Endometrial microvascular endothelial cells (primary cell): Measurements from ENCODE around the gene PLG. TPM values are rescaled to one million over a fixed set of nuclear protein-coding genes. Genes with fewer than 3 reads are reported as not detected.
"Not testable (repeated sequence)": the region's sequence is repeated elsewhere in the genome, so short reads cannot be mapped to it uniquely, and the experiment has no call there.

ENCODE experiments used
- in situ Hi-C: cut with HindIII; loops from 2 replicates; pipeline ENCODE4 v1.10.0; 2017; ENCODE audit warnings: low sequenced_read_pairs, low pct_unique_long_range_greater_than_20kb; ENCODE audit errors: inconsistent ontology term
- total RNA-seq: library from RNA; depleted of rRNA; stranded (reverse); fragments of >200 nt; gene quantifications from one replicate; pipeline ENCODE4 v1.2.3, GENCODE V29; 2015; ENCODE audit errors: inconsistent ontology term

PLG gene
- total RNA-seq, result not detected

DNA sequence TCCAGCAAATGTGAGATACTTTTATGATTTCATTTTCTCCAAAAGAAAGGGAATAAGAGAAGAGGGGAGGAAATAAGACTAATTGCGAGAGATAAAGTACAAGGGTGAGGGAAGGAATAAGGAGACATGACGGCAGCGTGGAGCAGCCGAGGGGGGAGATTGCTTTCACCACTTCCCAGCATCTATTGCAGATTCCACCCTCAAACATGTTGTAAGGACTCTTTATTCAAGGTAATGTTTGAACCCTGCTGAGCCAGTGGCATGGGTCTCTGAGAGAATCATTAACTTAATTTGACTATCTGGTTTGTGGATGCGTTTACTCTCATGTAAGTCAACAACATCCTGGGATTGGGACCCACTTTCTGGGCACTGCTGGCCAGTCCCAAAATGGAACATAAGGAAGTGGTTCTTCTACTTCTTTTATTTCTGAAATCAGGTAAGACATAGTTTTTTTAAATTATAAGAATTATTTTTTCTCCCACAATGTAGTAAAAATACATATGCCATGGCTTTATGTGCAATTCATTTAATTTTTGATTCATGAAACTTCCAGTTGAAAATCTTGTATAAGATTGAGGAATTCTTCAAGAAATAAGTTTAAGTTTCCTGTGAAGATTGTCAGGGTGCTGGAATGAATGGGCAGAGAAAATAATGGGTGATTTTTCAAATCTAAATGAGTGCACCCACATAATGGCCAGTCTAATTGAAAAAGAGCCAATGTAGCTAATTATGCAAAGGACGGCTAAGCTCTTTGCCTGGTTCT is at the start of gene PLG:
Gene PLG, plus strand, starts transcription at position 327 of the 763 bp plus-strand sequence. Its CDS starts 61 bp downstream, at position 388.
- in situ Hi-C loops, result not testable (repeated sequence)

DNA sequence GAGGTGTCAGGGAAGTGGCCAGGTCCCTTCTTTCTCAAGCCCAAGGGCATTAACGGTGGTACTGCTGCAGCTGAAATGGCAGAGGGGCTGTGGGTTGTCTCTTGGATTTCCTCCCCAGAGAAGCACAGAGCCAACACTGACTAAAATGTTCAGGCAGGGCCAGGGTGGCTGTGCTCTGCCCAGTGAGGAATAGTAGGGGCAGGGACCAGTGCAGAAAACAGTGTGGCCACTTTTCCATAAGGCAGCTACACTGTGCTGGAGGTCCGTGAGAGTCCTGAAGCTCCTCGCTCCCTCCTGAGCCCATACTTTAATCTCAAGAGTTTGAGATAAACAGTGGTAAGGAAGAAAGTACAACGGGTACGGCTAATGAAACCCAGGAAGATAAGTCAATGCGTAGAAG is 42.5 kb upstream of the PLG start:
- in situ Hi-C loops, result no loop called here

DNA sequence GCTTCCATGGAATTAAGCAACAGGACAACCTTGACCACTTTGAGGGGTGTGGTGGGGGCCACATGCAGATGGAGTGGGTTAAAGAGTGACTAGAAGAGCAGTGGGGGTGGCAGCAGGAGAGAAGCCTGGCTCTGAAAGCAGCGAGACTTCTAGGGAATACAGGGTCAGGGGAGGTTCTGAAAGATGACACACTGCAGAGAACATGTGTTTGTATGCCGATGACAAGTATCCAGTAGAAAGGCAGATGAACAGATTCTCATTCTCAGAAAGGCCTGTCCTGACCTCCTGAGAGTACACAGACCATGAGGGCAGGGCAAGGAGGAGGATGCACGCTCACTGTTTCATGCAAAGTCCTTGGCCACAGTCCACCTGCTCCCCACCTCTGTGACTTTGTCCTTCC is 40.8 kb upstream of the PLG start:
- in situ Hi-C loops, result no loop called here

DNA sequence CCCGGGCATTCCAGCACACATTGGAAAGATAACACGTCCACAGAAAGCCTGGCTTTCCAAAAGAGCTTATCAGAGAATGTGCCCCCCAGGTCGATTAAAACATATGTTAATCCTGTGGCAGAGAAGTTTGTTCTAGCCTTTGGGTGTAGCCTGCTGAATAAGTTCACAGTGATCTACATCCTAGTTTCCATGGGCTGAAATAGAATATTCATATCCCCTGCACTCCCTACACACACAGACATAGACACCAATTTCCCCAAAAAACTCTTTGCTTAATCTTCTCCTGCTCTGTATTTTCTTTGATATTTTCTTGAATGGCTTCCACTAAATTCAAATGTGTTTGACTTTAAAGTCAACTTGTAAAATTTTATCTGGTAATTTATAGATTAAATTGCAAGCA is 39.6 kb upstream of the PLG start:
- in situ Hi-C loops, result no loop called here

DNA sequence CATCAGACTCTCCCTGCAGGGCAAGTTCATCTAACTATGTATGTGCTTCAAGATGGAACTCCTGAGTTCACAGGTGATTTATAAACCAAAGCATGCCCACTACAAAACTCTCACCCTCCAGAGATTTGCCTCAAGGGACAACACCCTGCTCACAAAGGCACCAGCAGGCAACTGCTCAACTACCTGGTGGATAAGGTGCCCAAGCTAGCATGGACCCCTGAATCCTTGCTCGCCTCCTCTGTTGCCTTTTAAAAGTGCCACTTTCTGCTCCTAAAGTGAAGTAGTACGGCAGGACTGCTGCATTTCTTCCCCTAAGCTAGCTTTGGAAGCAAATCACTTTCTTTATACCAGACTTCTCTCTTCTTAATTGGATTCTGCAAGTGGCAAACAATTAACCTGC is 39.2 kb upstream of the PLG start:
- in situ Hi-C loops, result no loop called here

DNA sequence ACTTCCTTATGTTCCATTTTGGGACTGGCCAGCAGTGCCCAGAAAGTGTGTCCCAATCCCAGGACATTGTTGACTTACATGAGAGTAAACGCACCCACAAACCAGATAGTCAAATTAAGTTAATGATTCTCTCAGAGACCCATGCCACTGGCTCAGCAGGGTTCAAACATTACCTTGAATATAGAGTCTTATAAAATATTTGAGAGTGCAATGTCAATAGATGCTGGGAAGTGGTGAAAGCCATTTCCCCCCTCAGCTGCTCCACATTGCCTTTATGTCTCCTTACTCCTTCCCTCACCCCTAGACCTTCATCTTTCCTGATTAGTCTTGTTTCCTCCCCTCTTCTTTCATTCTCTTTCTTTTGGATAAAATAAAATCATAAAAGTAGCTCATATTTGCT is 37.8 kb upstream of the PLG start, which contains the start of gene LPA:
Gene LPA, minus strand, starts transcription at position 78 of the 400 bp plus-strand sequence. Its CDS starts 61 bp downstream, at position 17.
- in situ Hi-C loops, result not testable (repeated sequence)

DNA sequence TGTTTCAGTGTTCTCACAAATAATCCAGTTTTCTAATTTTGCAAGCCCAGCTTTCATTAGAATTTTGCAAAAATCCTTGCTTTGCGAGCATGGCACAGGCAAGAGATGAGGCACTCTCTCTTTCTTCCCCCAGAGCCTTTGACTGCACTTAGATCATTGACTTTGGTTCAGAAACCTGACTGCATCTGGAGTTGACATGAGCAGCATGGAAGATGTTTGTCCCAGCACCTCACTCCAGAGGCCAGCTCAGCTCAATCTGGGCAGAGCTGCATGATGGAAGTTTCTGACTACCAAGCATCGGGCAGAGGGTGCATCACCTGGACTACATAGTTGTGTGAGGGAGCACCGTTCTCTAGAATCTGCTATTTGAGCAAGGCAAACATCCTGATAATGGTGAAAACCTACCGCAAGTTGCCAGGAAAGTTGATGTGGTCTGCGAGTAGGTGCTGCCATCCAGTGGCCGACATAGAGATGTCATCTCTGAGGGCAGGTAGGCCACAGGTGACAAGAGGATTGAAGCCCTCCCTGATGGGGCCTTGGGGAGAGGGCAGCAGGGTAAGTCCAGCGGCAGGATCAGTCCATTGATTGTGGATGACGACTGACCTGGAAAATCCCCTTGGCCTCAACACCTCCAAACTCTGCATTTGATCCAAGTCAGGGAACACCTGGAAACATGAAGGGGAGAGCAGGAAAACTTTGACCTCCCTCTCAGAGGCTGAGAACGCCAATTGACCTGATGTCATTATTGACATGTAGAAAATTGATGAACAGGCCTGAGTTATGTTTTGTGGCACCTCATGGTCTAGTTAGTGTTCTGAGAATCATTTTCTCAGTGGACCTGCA is 34.2 kb upstream of the PLG start:
- in situ Hi-C loops, result no loop called here

DNA sequence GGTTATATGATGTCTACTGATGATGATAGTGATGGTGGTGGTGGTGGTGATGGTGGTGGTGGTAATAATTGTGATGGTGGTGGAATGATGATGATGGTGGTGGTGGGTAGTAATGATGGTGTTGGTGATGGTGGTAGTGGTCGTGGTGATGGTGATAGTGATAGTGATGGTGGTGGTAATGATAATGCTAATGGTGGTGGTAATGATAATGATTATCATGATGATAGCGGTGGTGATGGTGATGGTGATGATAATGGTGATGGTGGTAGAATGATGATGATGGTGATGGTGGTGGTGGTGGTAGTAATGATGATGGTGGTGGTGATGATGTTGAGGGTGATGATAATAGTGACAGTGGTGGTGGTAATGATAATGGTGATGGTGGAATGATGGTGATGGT is 33.5 kb upstream of the PLG start:
- in situ Hi-C loops, result no loop called here

DNA sequence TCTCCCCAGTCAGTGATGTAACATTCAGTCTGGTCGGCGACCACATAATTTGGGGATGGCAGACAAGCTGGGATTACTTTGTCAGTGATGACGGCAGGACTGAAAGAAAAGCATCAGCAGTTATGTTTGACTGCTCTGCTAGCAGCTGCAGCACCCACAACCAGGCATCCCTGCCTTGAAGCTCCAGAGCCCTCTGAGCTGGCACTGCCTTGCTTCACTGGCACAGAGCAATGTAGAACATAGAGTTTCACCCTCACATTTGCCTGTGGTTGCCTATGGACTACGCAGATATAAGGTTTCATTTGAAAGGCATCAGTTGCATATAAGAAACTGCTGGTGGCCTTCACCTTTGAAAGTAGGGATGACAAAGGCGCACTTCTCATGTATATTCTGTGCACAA is 25.6 kb upstream of the PLG start:
- in situ Hi-C loops, result not testable (repeated sequence)

DNA sequence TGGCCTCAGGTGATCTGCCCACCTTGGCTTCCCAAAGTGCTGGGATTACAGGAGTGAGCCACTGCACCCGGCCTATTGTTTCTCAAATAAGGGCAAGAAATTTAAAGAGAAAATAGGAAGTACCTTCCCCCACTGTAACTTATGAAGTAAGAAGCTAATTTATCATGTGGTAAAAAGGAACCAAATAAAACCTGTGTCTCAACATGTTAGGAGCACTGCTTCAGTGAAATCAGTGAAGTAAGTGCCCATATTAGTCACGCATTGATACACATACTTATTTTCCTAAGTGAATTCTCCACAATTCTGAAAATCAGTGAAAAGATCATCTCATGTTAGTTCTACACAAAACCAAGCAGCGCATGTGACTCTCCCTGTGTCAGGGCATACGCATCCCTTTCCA is 23.8 kb upstream of the PLG start:
- in situ Hi-C loops, result no loop called here

DNA sequence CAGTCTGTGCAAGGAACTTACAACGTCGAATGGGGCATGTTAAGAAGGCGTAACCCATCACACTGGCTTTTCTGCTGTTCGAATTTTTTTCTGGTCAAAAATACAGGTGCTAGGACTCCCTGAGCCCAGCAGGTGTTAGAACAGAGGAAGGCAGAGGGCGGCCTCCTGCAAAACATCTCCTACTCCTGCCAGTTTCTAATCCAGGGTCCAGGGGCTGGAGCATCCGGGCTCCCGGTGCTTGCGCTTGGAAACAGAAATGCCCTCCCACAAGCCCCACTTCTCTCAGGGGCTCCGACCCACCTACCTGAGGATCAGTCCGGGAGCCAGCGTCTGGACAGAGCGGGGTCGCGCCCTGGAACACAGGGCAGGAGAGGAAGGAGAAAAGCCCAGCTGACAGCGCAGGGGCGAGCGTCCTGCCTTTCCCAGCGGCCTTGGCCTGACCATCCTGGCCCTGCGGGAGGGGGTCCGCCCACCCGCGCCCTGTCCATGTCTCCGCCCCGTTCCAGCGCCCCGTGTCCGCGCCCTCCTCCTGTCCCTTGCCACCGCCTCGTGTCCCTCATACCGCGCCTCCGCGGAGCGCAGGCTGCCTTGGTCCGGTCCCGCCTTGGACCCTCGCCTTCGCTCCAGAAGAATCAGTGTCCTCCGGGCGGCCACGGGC is 23.2 kb upstream of the PLG start:
- in situ Hi-C loops, result no loop called here

DNA sequence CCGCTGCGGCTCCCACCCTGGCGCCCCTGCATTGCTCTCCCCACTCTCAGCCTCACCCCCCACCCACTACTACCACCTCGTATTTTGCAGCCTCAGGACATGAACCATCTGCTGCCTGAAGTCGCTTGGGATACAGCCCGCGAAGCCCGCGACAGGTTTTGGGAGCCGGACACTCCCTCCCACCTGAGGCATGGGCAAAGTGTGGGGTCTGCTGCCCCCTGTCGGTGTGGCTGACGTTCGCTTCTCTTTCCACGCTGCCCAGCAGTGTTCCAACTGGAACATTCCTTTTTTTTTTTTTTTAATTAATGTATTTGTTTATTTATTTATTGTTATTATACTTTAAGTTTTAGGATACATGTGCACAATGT is 22.7 kb upstream of the PLG start:
- in situ Hi-C loops, result no loop called here

DNA sequence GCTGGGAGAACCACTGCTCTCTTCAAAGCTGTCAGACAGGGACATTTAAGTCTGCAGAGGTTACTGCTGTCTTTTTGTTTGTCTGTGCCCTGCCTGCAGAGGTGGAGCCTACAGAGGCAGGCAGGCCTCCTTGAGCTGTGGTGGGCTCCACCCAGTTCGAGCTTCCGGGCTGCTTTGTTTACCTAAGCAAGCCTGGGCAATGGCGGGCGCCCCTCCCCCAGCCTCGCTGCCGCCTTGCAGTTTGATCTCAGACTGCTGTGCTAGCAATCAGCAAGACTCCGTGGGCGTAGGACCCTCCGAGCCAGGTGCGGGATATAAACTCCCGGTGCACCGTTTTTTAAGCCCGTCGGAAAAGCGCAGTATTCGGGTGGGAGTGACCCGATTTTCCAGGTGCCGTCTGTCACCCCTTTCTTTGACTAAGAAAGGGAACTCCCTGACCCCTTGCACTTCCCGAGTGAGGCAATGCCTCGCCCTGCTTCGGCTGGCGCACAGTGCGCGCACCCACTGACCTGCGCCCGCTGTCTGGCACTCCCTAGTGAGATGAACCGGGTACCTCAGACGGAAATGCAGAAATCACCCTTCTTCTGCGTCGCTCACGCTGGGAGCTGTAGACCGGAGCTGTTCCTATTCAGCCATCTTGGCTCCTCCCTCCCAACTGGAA is 16.8 kb upstream of the PLG start:
- in situ Hi-C loops, result not testable (repeated sequence)

DNA sequence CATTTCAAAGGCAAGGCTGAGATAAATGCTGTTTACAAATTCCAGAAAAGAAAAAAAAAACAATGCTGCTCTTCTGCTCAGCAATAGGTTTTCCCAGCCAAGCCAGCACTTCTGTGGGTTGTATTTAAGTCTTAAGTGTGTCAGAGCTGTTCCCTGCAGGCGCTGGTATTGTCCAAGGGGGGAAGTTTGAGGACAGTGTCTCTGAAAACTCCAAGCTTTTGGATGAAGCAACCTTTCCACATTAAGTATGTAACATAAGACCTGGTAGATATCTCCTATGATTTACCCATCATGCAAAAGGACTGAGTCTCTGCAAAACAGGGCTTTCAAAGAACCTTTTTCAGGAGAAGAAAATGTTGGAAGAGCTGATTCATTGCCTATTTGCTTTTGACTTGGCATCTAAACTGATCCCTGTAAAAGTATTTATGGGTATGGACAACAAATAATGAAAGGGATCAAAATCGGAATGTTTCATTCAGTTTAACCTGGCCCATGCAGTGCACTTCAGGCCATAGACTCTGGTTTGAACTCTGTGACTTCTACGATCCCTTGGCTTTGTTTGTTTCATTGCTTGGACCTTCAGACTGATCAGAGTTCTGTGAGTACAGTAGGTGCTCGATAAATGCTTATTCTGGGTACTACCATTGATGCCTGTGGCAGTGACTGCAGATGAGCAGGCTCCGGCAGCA is 16.1 kb upstream of the PLG start:
- in situ Hi-C loops, result no loop called here

DNA sequence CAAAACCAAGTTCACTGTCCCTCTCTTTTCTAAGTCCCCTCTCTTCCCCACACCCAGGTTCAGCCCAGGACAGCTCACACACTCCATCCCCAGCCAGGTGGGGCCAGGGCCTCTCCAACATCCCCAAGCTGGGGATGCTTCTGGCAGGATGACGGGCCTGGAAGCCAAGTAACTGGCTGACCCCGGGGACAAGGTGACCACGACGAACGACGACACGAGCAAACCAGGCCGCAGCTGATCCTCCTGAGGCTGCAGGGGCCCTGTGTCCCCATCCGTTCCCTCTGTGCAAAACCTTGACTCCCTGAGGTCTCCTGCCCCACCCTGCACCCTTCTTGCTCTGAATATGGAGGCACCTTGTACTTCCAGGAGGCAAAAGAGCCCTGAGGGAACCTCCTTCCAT is 11.6 kb upstream of the PLG start:
- in situ Hi-C loops, result no loop called here

DNA sequence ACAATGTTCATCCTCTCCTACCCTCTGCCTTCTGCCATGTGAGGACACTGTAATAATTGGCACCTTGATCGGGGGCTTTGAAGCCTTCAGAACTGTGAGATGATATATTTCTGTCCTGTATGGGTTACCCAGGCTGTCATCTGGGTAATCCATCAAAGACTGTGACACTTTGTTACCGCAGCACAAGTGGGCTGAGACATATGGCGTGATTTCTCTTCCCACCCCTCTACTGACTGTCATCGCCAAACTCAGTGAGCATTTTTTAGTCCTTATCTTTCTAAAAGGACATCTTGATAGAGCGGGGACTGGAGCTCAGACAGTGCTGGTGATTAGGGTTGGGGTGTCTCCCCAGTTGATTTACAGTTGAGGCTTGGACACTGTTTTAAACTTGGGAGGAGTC is 10.4 kb upstream of the PLG start:
- in situ Hi-C loops, result no loop called here

DNA sequence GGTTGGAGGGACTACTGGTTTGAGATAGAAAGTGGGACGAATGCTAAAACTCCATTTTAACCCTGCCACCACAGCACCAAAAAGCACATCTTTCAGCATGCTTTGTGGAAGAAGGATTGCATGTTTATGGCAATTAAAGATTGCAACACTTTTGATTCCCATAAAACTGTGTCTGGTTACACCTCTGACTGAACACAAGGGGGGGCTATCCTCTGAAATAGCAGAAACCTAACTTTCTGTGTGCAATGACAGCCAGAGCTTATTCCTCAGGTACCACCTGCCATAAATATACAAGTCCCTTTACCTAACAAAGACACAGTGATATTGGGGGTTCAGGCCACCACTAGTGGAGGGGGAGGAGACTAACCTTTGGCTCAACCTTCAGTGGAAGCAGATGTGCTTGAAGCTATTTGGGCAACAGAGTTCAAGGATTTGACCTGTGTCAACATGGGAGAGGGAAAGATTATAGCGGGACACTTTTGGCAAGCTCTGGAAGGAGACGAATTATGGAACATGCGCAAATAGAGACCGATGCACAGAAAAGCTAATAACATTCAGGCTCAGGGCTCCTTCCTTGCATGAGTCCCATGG is 9.6 kb upstream of the PLG start:
- in situ Hi-C loops, result no loop called here

DNA sequence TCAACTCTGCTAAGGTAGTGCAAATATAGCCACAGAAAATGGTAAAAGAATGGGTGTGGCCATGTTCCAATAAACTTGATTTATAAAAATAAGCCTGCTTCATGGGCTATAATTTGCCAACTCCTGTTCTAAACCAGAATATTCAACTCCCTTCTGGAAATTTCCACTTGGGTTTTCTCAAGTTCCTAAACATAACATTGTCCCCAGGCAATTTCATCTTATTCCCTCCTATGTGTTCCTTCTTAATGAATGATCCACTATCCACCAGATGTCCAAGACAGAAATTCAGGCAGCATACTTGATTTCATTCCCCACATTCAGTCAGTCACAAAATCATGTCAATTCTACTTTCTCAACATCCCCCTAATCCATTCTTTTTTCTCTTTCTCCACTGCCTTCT is 7.0 kb upstream of the PLG start:
- in situ Hi-C loops, result not testable (repeated sequence)
